ENCODE results near the gene FAT3.

GRCh38 chr11:92216789-92217188 is 7.8 kb upstream of the FAT3 start:
- TF ChIP-seq POLR2A (IDR thresholded peaks at IDR 0.05): no peak
- TF ChIP-seq CTCF (IDR thresholded peaks at IDR 0.05): no peak
- no peak for TF ChIP-seq POLR2AphosphoS5 (IDR thresholded peaks at IDR 0.05)
- no peak for TF ChIP-seq EP300 (IDR thresholded peaks at IDR 0.05)
